IMR-90 (cell line): ENCODE results near the gene SLC25A52. TPM values are rescaled to one million over a fixed set of nuclear protein-coding genes. Genes with fewer than 3 reads are reported as not detected.

Experiments used
- ATAC-seq: fragments of 200-7000 bp; cut with Tn5 transposase; 2 replicates; pipeline ENCODE4 v1.9.1; 2020; ENCODE audit warnings: low read depth, mild to moderate bottlenecking, moderate library complexity
- BruUV-seq: library from RNA; stranded (reverse); fragments of 400-500 nt; replicated peaks from 2 replicates; lab custom pipeline; 2021; lab: Mats Ljungman, UMichigan
- CTCF ChIA-PET: fragments of 300-600 bp; formaldehyde crosslinking; extraction: SDS; loops from one replicate; lab custom pipeline; 2021; ENCODE audit warnings: antibody characterized with exemption; lab: Yijun Ruan, JAX
- POLR2A ChIA-PET: fragments of 300-600 bp; sonication (Branson Sonifier 250); formaldehyde crosslinking; loops from one replicate; lab custom pipeline; 2022; ENCODE audit warnings: antibody characterized with exemption; ENCODE audit not compliant: unreplicated experiment; lab: Charles Lee
- DNase-seq: peaks from one replicate; pipeline ENCODE4 v3.0.0; 2013
- H2AFZ ChIP-seq: replicated peaks from 2 replicates; pipeline ENCODE3; 2013; ENCODE audit warnings: low read length, mild to moderate bottlenecking; ENCODE audit not compliant: poor library complexity
- H2AK5ac ChIP-seq: 2 replicates; pipeline ENCODE4 v1.6.1; 2013; ENCODE audit warnings: low read depth, low read length, inconsistent platforms
- H2AK9ac ChIP-seq: replicated peaks from 2 replicates; pipeline ENCODE3; 2013; ENCODE audit warnings: mild to moderate bottlenecking, low read depth, low read length, moderate library complexity; ENCODE audit not compliant: poor library complexity
- H2BK120ac ChIP-seq: 2 replicates; pipeline ENCODE4 v1.6.1; 2013; ENCODE audit warnings: low read depth, low read length, inconsistent platforms
- H2BK15ac ChIP-seq: 3 replicates; pipeline ENCODE4 v1.6.1; 2013; ENCODE audit warnings: low read depth, low read length, inconsistent platforms
- H2BK20ac ChIP-seq: 2 replicates; pipeline ENCODE4 v1.6.1; 2013; ENCODE audit warnings: low read depth, mild to moderate bottlenecking, inconsistent platforms, low read length, moderate library complexity
- H2BK5ac ChIP-seq: 2 replicates; pipeline ENCODE4 v1.6.1; 2013; ENCODE audit warnings: mild to moderate bottlenecking, low read depth, low read length, inconsistent platforms; ENCODE audit not compliant: poor library complexity, severe bottlenecking
- H3K14ac ChIP-seq: replicated peaks from 2 replicates; pipeline ENCODE4 v1.6.1; 2013; ENCODE audit warnings: low read depth, low read length, inconsistent platforms
- H3K18ac ChIP-seq: 2 replicates; pipeline ENCODE4 v1.6.1; 2013; ENCODE audit warnings: low read depth, low read length, control low read depth
- H3K23ac ChIP-seq: 2 replicates; pipeline ENCODE4 v1.6.1; 2013; ENCODE audit warnings: low read depth, low read length, inconsistent platforms
- H3K27ac ChIP-seq: 2 replicates; pipeline ENCODE4 v1.5.1; 2013; ENCODE audit warnings: mild to moderate bottlenecking, control low read depth, low read length; ENCODE audit not compliant: insufficient read depth
- H3K27me3 ChIP-seq: 2 replicates; pipeline ENCODE4 v1.6.1; 2013; ENCODE audit warnings: low read length; ENCODE audit not compliant: control insufficient read depth, insufficient read depth
- H3K36me3 ChIP-seq: 2 replicates; pipeline ENCODE4 v1.6.1; 2013; ENCODE audit warnings: low read length, mixed read lengths; ENCODE audit not compliant: control insufficient read depth, insufficient read depth
- H3K4ac ChIP-seq: 2 replicates; pipeline ENCODE4 v1.6.1; 2013; ENCODE audit warnings: low read depth, low read length, inconsistent platforms
- H3K4me1 ChIP-seq: 2 replicates; pipeline ENCODE4 v1.6.1; 2013; ENCODE audit warnings: low read length, mixed read lengths; ENCODE audit not compliant: control insufficient read depth, insufficient read depth
- H3K4me2 ChIP-seq: 2 replicates; pipeline ENCODE4 v1.6.1; 2013; ENCODE audit warnings: low read depth, mild to moderate bottlenecking, control low read depth, low read length, moderate library complexity
- H3K4me3 ChIP-seq: 2 replicates; pipeline ENCODE4 v1.5.1; 2013; ENCODE audit warnings: low read depth, mild to moderate bottlenecking, control low read depth, low read length, moderate library complexity; ENCODE audit not compliant: insufficient read depth
- H3K56ac ChIP-seq: 2 replicates; pipeline ENCODE4 v1.6.1; 2013; ENCODE audit warnings: low read length, inconsistent platforms; ENCODE audit not compliant: insufficient read depth; ENCODE audit errors: extremely low read depth
- H3K79me1 ChIP-seq, 2 experiments: 2 replicates each; pipeline ENCODE4 v1.6.1; 2013; ENCODE audit warnings: low read length in 2 of 2, inconsistent platforms in 1 of 2, low read depth in 1 of 2
- H3K9ac ChIP-seq: 2 replicates; pipeline ENCODE4 v1.6.1; 2013; ENCODE audit warnings: low read depth, low read length, control low read depth
- H3K9me1 ChIP-seq: 2 replicates; pipeline ENCODE4 v1.6.1; 2013; ENCODE audit warnings: low read length, inconsistent platforms; ENCODE audit not compliant: insufficient read depth
- H3K9me3 ChIP-seq: 2 replicates; pipeline ENCODE4 v1.6.1; 2013; ENCODE audit warnings: low read length; ENCODE audit not compliant: control insufficient read depth, insufficient read depth
- H4K20me1 ChIP-seq: 2 replicates; pipeline ENCODE4 v1.6.1; 2013; ENCODE audit warnings: low read length, inconsistent platforms; ENCODE audit not compliant: insufficient read depth
- H4K5ac ChIP-seq: 2 replicates; pipeline ENCODE4 v1.6.1; 2013; ENCODE audit warnings: mild to moderate bottlenecking, low read depth, low read length, control low read depth
- H4K8ac ChIP-seq, 2 experiments: 2 replicates each; pipeline ENCODE4 v1.6.1; 2013; ENCODE audit warnings: low read depth in 2 of 2, low read length in 2 of 2, control low read depth in 1 of 2, inconsistent platforms in 1 of 2
- H4K91ac ChIP-seq: 2 replicates; pipeline ENCODE4 v1.6.1; 2013; ENCODE audit warnings: low read depth, low read length, inconsistent platforms; ENCODE audit not compliant: insufficient read depth
- BHLHE40 ChIP-seq: fragments of 150-350 bp; IDR thresholded peaks from 2 replicates; pipeline ENCODE4 v1.6.1; 2016; ENCODE audit warnings: mild to moderate bottlenecking, low read depth, low read length
- CEBPB ChIP-seq: IDR thresholded peaks from 2 replicates; pipeline ENCODE4 v1.6.1; 2012; ENCODE audit warnings: low read depth, low read length, improper control_type of control experiment
- CHD1 ChIP-seq: IDR thresholded peaks from 2 replicates; pipeline ENCODE4 v1.6.1; 2012; ENCODE audit warnings: low read depth, low read length, improper control_type of control experiment
- CTCF ChIP-seq: conservative IDR thresholded peaks from 2 replicates; pipeline ENCODE4 v1.5.1; 2012; ENCODE audit warnings: mild to moderate bottlenecking, low read depth, low read length, improper control_type of control experiment
- ELK1 ChIP-seq: fragments of 150-350 bp; IDR thresholded peaks from 2 replicates; pipeline ENCODE4 v1.6.1; 2016; ENCODE audit warnings: low read depth, mild to moderate bottlenecking, low read length, moderate library complexity, borderline replicate concordance
- FOS ChIP-seq: fragments of 150-350 bp; IDR thresholded peaks from 2 replicates; pipeline ENCODE4 v1.6.1; 2016; ENCODE audit warnings: low read depth, low read length
- MAFK ChIP-seq: IDR thresholded peaks from 2 replicates; pipeline ENCODE4 v1.6.1; 2012; ENCODE audit warnings: low read depth, low read length, improper control_type of control experiment
- MAZ ChIP-seq: IDR thresholded peaks from 2 replicates; pipeline ENCODE4 v1.6.1; 2012; ENCODE audit warnings: low read depth, mild to moderate bottlenecking, low read length, improper control_type of control experiment, moderate library complexity, borderline replicate concordance
- MXI1 ChIP-seq: IDR thresholded peaks from 2 replicates; pipeline ENCODE4 v1.6.1; 2012; ENCODE audit warnings: low read depth, mild to moderate bottlenecking, low read length, moderate library complexity, borderline replicate concordance
- NFE2L2 ChIP-seq: fragments of 150-350 bp; IDR thresholded peaks from 2 replicates; pipeline ENCODE4 v1.6.1; 2016; ENCODE audit warnings: low read depth, mild to moderate bottlenecking, low read length
- RAD21 ChIP-seq: IDR thresholded peaks from 2 replicates; pipeline ENCODE4 v1.6.1; 2012; ENCODE audit warnings: low read length, improper control_type of control experiment
- RCOR1 ChIP-seq: IDR thresholded peaks from 2 replicates; pipeline ENCODE4 v1.6.1; 2012; ENCODE audit warnings: mild to moderate bottlenecking, low read length, improper control_type of control experiment; ENCODE audit not compliant: insufficient replicate concordance
- RFX5 ChIP-seq: IDR thresholded peaks from 2 replicates; pipeline ENCODE4 v1.8.0; 2012; ENCODE audit warnings: low read depth, mild to moderate bottlenecking, low read length, moderate library complexity
- SMC3 ChIP-seq: fragments of 150-350 bp; IDR thresholded peaks from 2 replicates; pipeline ENCODE4 v1.6.1; 2016; ENCODE audit warnings: low read depth, mild to moderate bottlenecking, antibody characterized with exemption, low read length, moderate library complexity
- USF2 ChIP-seq: fragments of 150-350 bp; IDR thresholded peaks from 2 replicates; pipeline ENCODE4 v1.6.1; 2017; ENCODE audit warnings: mild to moderate bottlenecking, antibody characterized with exemption, low read length, low read depth
- WGBS, 2 experiments: methylation state at CpG; one replicate each; pipeline versions ENCODE4 v1.1.5 to v1.1.7; 2013; ENCODE audit warnings: missing lambda C conversion rate in 2 of 2; ENCODE audit not compliant: insufficient read length in 1 of 2; ENCODE audit errors: extremely low coverage in 2 of 2; 5-methylcytosine and 5-hydroxymethylcytosine counted together
- dilution Hi-C: fragments of 300-500 bp; cut with HindIII; formaldehyde crosslinking; loops from one replicate; pipeline ENCODE4 v1.14.3; 2018; ENCODE audit warnings: low sequenced_read_pairs; ENCODE audit not compliant: unreplicated experiment
- in situ Hi-C: fragments of 300-500 bp; cut with MboI; formaldehyde crosslinking; loops from 3 replicates; pipeline ENCODE4 v1.14.3; 2019; ENCODE audit warnings: low sequenced_read_pairs, inconsistent platforms, mixed read lengths
- intact Hi-C: fragments of 100-400 bp; cut with micrococcal nuclease; formaldehyde crosslinking; loops from 2 replicates; pipeline ENCODE4 v1.10.0; 2022
- polyA plus RNA-seq, 3 experiments: library from polyadenylated mRNA; depleted of rRNA; stranded (reverse); fragments of >200 nt; gene quantifications; 2 replicates each; pipeline ENCODE4 v1.2.3, GENCODE V29; 2012; ENCODE audit warnings: low replicate concordance in 1 of 3
- total RNA-seq: library from RNA; depleted of rRNA; stranded (reverse); fragments of >200 nt; gene quantifications from 2 replicates; pipeline ENCODE4 v1.2.3, GENCODE V29; 2012

Gene SLC25A52
- total and polyA plus RNA-seq, 2 of the 4 experiments (the other 2 are of a cell fraction): not detected

GRCh38 chr18:31776093-31776492, 15.4 kb upstream of the SLC25A52 start:
- Histone ChIP-seq H3K23ac (no peak overlapping the region), H4K20me1 (no peaks in the 10 kb centered on the region), H3K4ac (no peak overlapping the region), H3K4me2 (no peak overlapping the region), H2BK20ac (no peak overlapping the region), H3K79me1 (no peaks in the 10 kb centered on the region), H2AK5ac (no peak overlapping the region), H3K9me3 (0 out of 2 replicates have a peak, but pooled peaks cover 2% of the 10 kb centered on the region), H2BK5ac (no peak overlapping the region), H3K4me1 (no peaks in the 10 kb centered on the region), H4K91ac (no peak overlapping the region), H3K27me3 (no peaks in the 10 kb centered on the region), H2AK9ac (no peak overlapping the region), H3K36me3 (no peaks in the 10 kb centered on the region), H3K18ac (no peak overlapping the region), H2BK120ac (no peak overlapping the region), H3K14ac (no peak overlapping the region), H3K56ac (no peak overlapping the region), H4K5ac (no peak overlapping the region), H2BK15ac (no peak overlapping the region), H3K4me3 (no peak overlapping the region), H3K9me1 (no peaks in the 10 kb centered on the region), H4K8ac (no peak overlapping the region), H3K9ac (no peak overlapping the region), H3K27ac (no peak overlapping the region), H2AFZ (no peak overlapping the region)
- CTCF ChIA-PET: no interaction called here
- intact Hi-C loops: no loop called here
- WGBS, 2 experiments: 77% methylated on average over 5 of the region's 9 CpGs; no CpG with 5 or more reads in 1 of the 2 experiments
- DNase-seq (no peak), ATAC-seq (no peak)
- no peak for TF ChIP-seq USF2
- no peak for TF ChIP-seq CEBPB
- TF ChIP-seq BHLHE40: no peak
- TF ChIP-seq MAFK: no peak
- no peak for TF ChIP-seq MXI1
- no peak for TF ChIP-seq RCOR1
- TF ChIP-seq SMC3: no peak
- TF ChIP-seq CHD1: no peak
- TF ChIP-seq CTCF: no peak
- TF ChIP-seq MAZ: no peak
- TF ChIP-seq RAD21: no peak
- no peak for TF ChIP-seq FOS
- TF ChIP-seq RFX5: no peak
- TF ChIP-seq ELK1: no peak
- TF ChIP-seq NFE2L2: no peak
- POLR2A ChIA-PET: no interaction called here
- dilution Hi-C loops: no loop called here
- in situ Hi-C loops: no loop called here
- BruUV-seq: no TSS peak
